DND-41 (cell line): ENCODE measurements around the gene PAQR4.

Experiments used
- EZH2 ChIP-seq: IDR thresholded peaks from 3 replicates; pipeline ENCODE4 v1.6.1; 2012; ENCODE audit warnings: borderline replicate concordance, low read depth, mild to moderate bottlenecking, moderate library complexity, low read length, inconsistent platforms; ENCODE audit not compliant: severe bottlenecking
- TF ChIP-seq, protein P1 (sequence below): IDR thresholded peaks from 2 replicates; pipeline ENCODE4 v1.5.1; 2012; ENCODE audit warnings: borderline replicate concordance, low read length, moderate library complexity, mild to moderate bottlenecking; ENCODE audit not compliant: poor library complexity, severe bottlenecking; ENCODE audit errors: extremely low read depth

DNA sequence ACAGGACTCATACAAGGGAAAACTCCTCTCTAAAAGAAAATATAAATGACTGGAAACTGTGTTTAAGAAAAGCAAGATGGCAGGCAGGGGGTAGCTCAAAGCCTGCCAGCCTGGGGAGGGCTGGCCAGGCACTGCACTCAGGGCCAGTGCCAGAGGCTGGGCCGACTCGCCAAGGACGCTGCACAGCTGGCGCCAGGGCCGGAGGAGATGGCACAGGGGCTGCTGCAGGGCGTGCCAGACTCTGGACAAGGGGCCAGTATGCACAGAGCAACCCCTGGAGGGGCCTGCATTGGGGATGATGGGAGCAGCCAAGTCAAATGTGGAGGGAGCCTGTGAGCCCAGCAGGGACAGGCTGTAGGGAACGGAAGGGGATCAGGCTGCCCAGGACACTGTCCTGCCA, 7.1 kb downstream of the PAQR4 start:
- TF ChIP-seq, protein P1, sequence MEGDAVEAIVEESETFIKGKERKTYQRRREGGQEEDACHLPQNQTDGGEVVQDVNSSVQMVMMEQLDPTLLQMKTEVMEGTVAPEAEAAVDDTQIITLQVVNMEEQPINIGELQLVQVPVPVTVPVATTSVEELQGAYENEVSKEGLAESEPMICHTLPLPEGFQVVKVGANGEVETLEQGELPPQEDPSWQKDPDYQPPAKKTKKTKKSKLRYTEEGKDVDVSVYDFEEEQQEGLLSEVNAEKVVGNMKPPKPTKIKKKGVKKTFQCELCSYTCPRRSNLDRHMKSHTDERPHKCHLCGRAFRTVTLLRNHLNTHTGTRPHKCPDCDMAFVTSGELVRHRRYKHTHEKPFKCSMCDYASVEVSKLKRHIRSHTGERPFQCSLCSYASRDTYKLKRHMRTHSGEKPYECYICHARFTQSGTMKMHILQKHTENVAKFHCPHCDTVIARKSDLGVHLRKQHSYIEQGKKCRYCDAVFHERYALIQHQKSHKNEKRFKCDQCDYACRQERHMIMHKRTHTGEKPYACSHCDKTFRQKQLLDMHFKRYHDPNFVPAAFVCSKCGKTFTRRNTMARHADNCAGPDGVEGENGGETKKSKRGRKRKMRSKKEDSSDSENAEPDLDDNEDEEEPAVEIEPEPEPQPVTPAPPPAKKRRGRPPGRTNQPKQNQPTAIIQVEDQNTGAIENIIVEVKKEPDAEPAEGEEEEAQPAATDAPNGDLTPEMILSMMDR = no peak
- TF ChIP-seq EZH2 = no peak
